BJ (cell line): ENCODE data around the gene PRRG3. TPM values are rescaled to one million over a fixed set of nuclear protein-coding genes. Genes with fewer than 3 reads are reported as not detected.

Experiments used
- CTCF ChIA-PET: fragments of 350-600 bp; formaldehyde crosslinking; extraction: SDS; loops from one replicate; lab custom pipeline; 2021; ENCODE audit warnings: antibody characterized with exemption, inconsistent platforms; lab: Yijun Ruan, JAX
- POLR2A ChIA-PET: fragments of 300-600 bp; sonication (Branson Sonifier 250); formaldehyde crosslinking; extraction: SDS; loops from one replicate; lab custom pipeline; 2021; ENCODE audit warnings: antibody characterized with exemption; lab: Charles Lee
- DNase-seq: peaks from one replicate; pipeline ENCODE4 v3.0.0-alpha.2; 2011; ENCODE audit warnings: low read depth
- H3K27me3 ChIP-seq: 2 replicates; pipeline ENCODE4 v1.6.0; 2011; ENCODE audit warnings: low read length; ENCODE audit not compliant: control insufficient read depth, insufficient read depth
- H3K36me3 ChIP-seq: 2 replicates; pipeline ENCODE4 v1.5.1; 2011; ENCODE audit warnings: low read length; ENCODE audit not compliant: control insufficient read depth, insufficient read depth
- H3K4me3 ChIP-seq: 2 replicates; pipeline ENCODE4 v1.5.1; 2011; ENCODE audit warnings: low read depth, mild to moderate bottlenecking, control low read depth, low read length
- polyA plus RNA-seq: library from polyadenylated mRNA; depleted of rRNA; stranded (reverse); fragments of >200 nt; gene quantifications from 2 replicates; pipeline ENCODE4 v1.2.3, GENCODE V29; 2011
- TF ChIP-seq, protein P1 (sequence below): IDR thresholded peaks from 2 replicates; pipeline ENCODE4 v1.5.1; 2011; ENCODE audit warnings: low read depth, mild to moderate bottlenecking, control low read depth, inconsistent platforms, low read length, moderate library complexity; ENCODE audit not compliant: insufficient read depth

The PRRG3 gene
- polyA plus RNA-seq, 1 experiment = not detected

DNA sequence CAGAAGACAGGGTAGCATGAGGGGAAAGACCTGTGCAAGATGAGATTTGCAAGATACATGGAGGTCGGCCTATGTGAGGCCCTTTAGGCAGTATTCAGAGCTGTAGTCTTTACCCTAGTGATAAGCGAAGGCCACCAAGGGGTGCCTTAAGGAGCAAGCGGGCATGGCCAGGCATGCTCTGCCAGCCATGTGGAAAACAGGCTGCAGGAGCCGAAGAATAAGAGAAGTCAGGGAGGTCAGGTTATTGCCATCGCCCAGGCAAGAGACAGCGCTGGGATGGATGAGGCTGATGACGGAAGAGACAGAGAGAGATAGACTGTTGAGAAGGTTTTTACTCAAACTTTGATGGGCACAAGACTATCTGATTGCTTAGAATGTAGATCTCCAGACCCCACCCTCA lies 13.6 kb downstream of the PRRG3 start:
- POLR2A ChIA-PET = no interaction called here
- TF ChIP-seq, protein P1, sequence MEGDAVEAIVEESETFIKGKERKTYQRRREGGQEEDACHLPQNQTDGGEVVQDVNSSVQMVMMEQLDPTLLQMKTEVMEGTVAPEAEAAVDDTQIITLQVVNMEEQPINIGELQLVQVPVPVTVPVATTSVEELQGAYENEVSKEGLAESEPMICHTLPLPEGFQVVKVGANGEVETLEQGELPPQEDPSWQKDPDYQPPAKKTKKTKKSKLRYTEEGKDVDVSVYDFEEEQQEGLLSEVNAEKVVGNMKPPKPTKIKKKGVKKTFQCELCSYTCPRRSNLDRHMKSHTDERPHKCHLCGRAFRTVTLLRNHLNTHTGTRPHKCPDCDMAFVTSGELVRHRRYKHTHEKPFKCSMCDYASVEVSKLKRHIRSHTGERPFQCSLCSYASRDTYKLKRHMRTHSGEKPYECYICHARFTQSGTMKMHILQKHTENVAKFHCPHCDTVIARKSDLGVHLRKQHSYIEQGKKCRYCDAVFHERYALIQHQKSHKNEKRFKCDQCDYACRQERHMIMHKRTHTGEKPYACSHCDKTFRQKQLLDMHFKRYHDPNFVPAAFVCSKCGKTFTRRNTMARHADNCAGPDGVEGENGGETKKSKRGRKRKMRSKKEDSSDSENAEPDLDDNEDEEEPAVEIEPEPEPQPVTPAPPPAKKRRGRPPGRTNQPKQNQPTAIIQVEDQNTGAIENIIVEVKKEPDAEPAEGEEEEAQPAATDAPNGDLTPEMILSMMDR = no peak
- no peaks in the 10 kb centered on the region for H3K36me3 ChIP-seq
- CTCF ChIA-PET = no interaction called here
- no peaks in the 10 kb centered on the region for H3K27me3 ChIP-seq
- no peak overlapping the region for H3K4me3 ChIP-seq
- no peak for DNase-seq

DNA sequence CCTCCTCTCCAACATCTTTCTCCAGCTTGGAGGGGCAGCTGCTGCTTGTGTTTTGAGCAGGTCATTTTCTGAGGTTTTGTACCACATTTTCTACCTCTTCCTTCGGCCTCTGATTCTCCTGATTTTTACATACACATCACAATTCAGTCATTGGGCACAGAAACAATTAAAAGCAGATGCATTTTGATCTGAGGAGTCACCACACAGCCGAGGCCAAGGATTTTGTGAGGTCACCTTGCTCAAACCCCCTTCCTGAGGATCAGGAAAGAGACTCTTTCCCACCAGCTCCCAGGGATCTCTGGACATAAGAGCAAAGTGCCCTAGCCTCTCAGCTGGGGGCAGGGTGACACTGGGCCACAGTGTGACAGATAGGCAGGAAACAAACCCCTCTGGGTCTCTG lies 15.2 kb downstream of the PRRG3 start:
- CTCF ChIA-PET = interaction anchor here (1.4 kb wide), 1 partner anchor 922 kb away, joined by 4 read pairs; no protein-coding TSS in a partner anchor
- POLR2A ChIA-PET = no interaction called here
- no peak for DNase-seq
- Histone ChIP-seq H3K4me3 (no peak overlapping the region), H3K36me3 (no peaks in the 10 kb centered on the region), H3K27me3 (no peaks in the 10 kb centered on the region)
- TF ChIP-seq, protein P1 = no peak

DNA sequence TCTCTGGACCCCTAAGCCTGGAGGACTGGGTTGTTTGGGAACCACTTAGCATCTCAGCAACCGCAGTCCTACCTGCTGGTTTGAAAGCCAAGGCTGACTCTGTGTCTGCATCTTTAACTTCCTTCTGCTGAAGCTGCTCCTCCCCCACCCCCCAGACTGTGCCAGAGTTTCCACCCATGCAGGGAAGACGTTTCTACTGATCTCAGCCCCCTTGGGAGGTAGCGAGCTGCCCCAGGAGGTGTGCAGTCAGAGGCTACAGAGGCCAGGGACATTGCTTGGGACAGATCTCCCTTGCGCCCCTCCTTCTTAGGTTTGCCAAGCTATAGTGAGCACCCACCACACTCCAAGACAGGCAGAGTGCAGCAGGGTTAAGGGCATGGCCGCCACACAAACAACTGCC lies 15.9 kb downstream of the PRRG3 start:
- ChIA-PET POLR2A (no interaction called here), CTCF (interaction anchor here (1.4 kb wide), 1 partner anchor 921 kb away, joined by 4 read pairs; no protein-coding TSS in a partner anchor)
- H3K36me3 ChIP-seq = no peaks in the 10 kb centered on the region
- no peak overlapping the region for H3K4me3 ChIP-seq
- no peaks in the 10 kb centered on the region for H3K27me3 ChIP-seq
- TF ChIP-seq, protein P1 = no peak
- DNase-seq = no peak

DNA sequence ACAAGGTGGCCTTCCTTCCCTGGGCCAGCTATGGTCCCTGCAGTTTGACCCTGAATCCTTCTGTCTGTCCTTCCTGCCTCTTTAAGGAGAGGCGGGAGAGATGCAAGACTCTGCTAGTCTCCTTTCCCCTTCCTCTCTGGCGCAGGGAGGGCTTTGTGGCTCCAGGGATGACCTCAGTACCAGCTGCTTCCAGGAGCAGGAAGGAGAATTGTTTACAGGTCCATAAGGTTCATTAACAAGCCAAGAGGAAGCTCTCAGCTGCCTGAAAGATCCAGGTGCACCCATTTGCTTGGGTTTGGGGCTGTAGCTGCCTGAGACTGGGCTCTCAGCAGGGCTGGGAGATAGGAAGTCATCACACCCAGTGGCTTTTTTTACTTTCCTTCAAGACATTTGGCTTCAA lies 16.5 kb downstream of the PRRG3 start:
- TF ChIP-seq, protein P1 = no peak
- DNase-seq = no peak
- ChIA-PET POLR2A (no interaction called here), CTCF (no interaction called here)
- Histone ChIP-seq H3K36me3 (no peaks in the 10 kb centered on the region), H3K27me3 (no peaks in the 10 kb centered on the region), H3K4me3 (no peak overlapping the region)

DNA sequence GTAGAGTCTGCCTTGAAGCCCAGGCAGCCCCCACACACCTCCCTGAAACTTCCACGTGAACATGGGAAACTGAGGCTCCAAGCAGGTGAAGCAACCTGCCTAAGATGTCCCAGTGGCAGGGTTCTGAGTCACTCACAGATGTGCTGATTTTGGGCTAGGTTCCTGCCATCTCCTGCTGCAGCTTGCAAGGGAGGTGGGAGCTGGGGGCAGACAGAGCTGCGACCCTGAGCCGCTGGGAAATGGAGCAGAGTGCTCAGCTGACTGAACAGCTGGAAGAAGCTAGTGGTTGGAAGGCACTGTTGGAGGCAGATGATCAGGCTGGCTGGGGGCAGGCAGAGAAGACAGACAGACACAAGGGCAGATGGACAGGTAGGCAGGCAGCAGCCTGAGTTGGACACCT lies 17.0 kb downstream of the PRRG3 start:
- Histone ChIP-seq H3K27me3 (no peaks in the 10 kb centered on the region), H3K4me3 (no peak overlapping the region), H3K36me3 (no peaks in the 10 kb centered on the region)
- CTCF ChIA-PET = no interaction called here
- DNase-seq = no peak
- POLR2A ChIA-PET = interaction anchor here (0.6 kb wide), 1 partner anchor 266 kb away, joined by 3 read pairs; no protein-coding TSS in a partner anchor
- TF ChIP-seq, protein P1 = no peak
